Uterus (tissue), 2 donors: Measurements from ENCODE around the gene RGPD6.
"Not testable (repeated sequence)": the region's sequence is repeated elsewhere in the genome, so short reads cannot be mapped to it uniquely, and the experiment has no call there.

Experiments
- CTCF ChIP-seq, 4 experiments: fragments of 200-600 bp in 2 of 4; fragments of 450-650 bp in 2 of 4; sonication (generic) in 2 of 4; IDR thresholded peaks; one replicate each; pipeline ENCODE4 v1.5.1; 2016 to 2019; ENCODE audit warnings: antibody characterized with exemption in 4 of 4, mild to moderate bottlenecking in 2 of 4, moderate library complexity in 1 of 4
- POLR2A ChIP-seq, 2 donors: fragments of 450-650 bp; IDR thresholded peaks; one replicate each; pipeline ENCODE4 v1.6.1; 2016; ENCODE audit warnings: antibody characterized with exemption in 2 of 2, mild to moderate bottlenecking in 1 of 2, moderate library complexity in 1 of 2

GRCh38 chr2:110475627-110476359 lies 101.2 kb downstream of the RGPD6 start:
- TF ChIP-seq POLR2A, CTCF (IDR thresholded peaks at IDR 0.05): not testable (repeated sequence)
